HEK293 (cell line): Measurements from ENCODE around the gene ULBP2.

Source experiments
- CTCF ChIA-PET: fragments of 350-600 bp; formaldehyde crosslinking; extraction: SDS; loops from one replicate; lab custom pipeline; 2021; ENCODE audit warnings: antibody characterized with exemption; lab: Yijun Ruan, JAX
- POLR2A ChIA-PET: fragments of 300-600 bp; formaldehyde crosslinking; extraction: SDS; loops from one replicate; lab custom pipeline; 2020; ENCODE audit warnings: antibody characterized with exemption, inconsistent platforms; lab: Yijun Ruan, JAX
- H3K27ac ChIP-seq: fragments of 200-500 bp; sonication (Bioruptor generic); 2 replicates; pipeline ENCODE4 v1.5.1; 2014; ENCODE audit warnings: low read depth, low read length, control low read depth, inconsistent platforms; ENCODE audit errors: extremely low read depth
- H3K36me3 ChIP-seq, 2 experiments: fragments of 200-500 bp in 1 of 2; sonication (Bioruptor generic) in 1 of 2; 1 replicate in 1 of 2; 2 replicates in 1 of 2; pipeline ENCODE4 v1.5.1; 2014 to 2017; ENCODE audit warnings: inconsistent platforms in 2 of 2, low read length in 2 of 2; ENCODE audit not compliant: control insufficient read depth in 2 of 2, insufficient read depth in 1 of 2
- H3K4me1 ChIP-seq: fragments of 200-500 bp; sonication (Bioruptor generic); 2 replicates; pipeline ENCODE4 v1.5.1; 2014; ENCODE audit warnings: mild to moderate bottlenecking, low read length, inconsistent platforms; ENCODE audit not compliant: control insufficient read depth, insufficient read depth
- H3K4me3 ChIP-seq: 2 replicates; pipeline ENCODE4 v1.5.1; 2011; ENCODE audit warnings: low read depth, mild to moderate bottlenecking, control low read depth, low read length, moderate library complexity
- H3K9me3 ChIP-seq: fragments of 200-500 bp; sonication (Bioruptor generic); 2 replicates; pipeline ENCODE4 v1.5.1; 2014; ENCODE audit warnings: low read depth, low read length, inconsistent platforms; ENCODE audit not compliant: control insufficient read depth, insufficient read depth
- GLI4 ChIP-seq: fragments of 450-650 bp; formaldehyde crosslinking; IDR thresholded peaks from 2 replicates; pipeline ENCODE4 v1.5.1; 2016; ENCODE audit warnings: missing biosample characterization, missing genetic modification characterization
- OSR2 ChIP-seq: fragments of 450-650 bp; formaldehyde crosslinking; IDR thresholded peaks from 2 replicates; pipeline ENCODE4 v1.5.1; 2016; ENCODE audit warnings: missing biosample characterization, missing genetic modification characterization
- ZNF140 ChIP-seq: fragments of 450-650 bp; formaldehyde crosslinking; IDR thresholded peaks from 2 replicates; pipeline ENCODE4 v1.5.1; 2016; ENCODE audit warnings: missing biosample characterization, missing genetic modification characterization
- ZNF2 ChIP-seq: fragments of 450-650 bp; formaldehyde crosslinking; IDR thresholded peaks from 2 replicates; pipeline ENCODE4 v1.5.1; 2016; ENCODE audit warnings: missing biosample characterization, missing genetic modification characterization
- ZNF24 ChIP-seq: fragments of 450-650 bp; formaldehyde crosslinking; IDR thresholded peaks from 2 replicates; pipeline ENCODE4 v1.5.1; 2016; ENCODE audit warnings: missing biosample characterization, missing genetic modification characterization
- ZNF292 ChIP-seq: fragments of 450-650 bp; formaldehyde crosslinking; IDR thresholded peaks from 2 replicates; pipeline ENCODE4 v1.5.1; 2016; ENCODE audit warnings: low read depth, missing biosample characterization, missing genetic modification characterization, borderline replicate concordance
- ZNF623 ChIP-seq: fragments of 450-650 bp; formaldehyde crosslinking; IDR thresholded peaks from 2 replicates; pipeline ENCODE4 v1.5.1; 2016; ENCODE audit warnings: missing biosample characterization, missing genetic modification characterization
- ZNF768 ChIP-seq: fragments of 450-650 bp; formaldehyde crosslinking; IDR thresholded peaks from 2 replicates; pipeline ENCODE4 v1.5.1; 2018; ENCODE audit warnings: missing biosample characterization, mild to moderate bottlenecking, missing genetic modification characterization
- TF ChIP-seq, protein P1 (sequence below): fragments of 450-650 bp; formaldehyde crosslinking; IDR thresholded peaks from 2 replicates; pipeline ENCODE4 v1.5.1; 2017; ENCODE audit warnings: missing biosample characterization, missing genetic modification characterization
- TF ChIP-seq, protein P2 (sequence below): fragments of 450-650 bp; formaldehyde crosslinking; IDR thresholded peaks from 2 replicates; pipeline ENCODE4 v1.5.1; 2016; ENCODE audit warnings: missing biosample characterization, missing genetic modification characterization
- TF ChIP-seq, protein P3 (sequence below): IDR thresholded peaks from 2 replicates; pipeline ENCODE4 v1.6.1; 2011; ENCODE audit warnings: mild to moderate bottlenecking, low read depth, low read length, borderline replicate concordance
- TF ChIP-seq, protein P4 (sequence below): fragments of 450-650 bp; formaldehyde crosslinking; IDR thresholded peaks from 2 replicates; pipeline ENCODE4 v1.5.1; 2016; ENCODE audit warnings: missing biosample characterization, missing genetic modification characterization
- TF ChIP-seq, protein P5 (sequence below): fragments of 450-650 bp; formaldehyde crosslinking; IDR thresholded peaks from 2 replicates; pipeline ENCODE4 v1.5.1; 2016; ENCODE audit warnings: missing biosample characterization, missing genetic modification characterization
- TF ChIP-seq, protein P6 (sequence below): fragments of 450-650 bp; formaldehyde crosslinking; IDR thresholded peaks from 2 replicates; pipeline ENCODE4 v1.5.1; 2016; ENCODE audit warnings: missing biosample characterization, missing genetic modification characterization, low read depth

ULBP2 gene

DNA sequence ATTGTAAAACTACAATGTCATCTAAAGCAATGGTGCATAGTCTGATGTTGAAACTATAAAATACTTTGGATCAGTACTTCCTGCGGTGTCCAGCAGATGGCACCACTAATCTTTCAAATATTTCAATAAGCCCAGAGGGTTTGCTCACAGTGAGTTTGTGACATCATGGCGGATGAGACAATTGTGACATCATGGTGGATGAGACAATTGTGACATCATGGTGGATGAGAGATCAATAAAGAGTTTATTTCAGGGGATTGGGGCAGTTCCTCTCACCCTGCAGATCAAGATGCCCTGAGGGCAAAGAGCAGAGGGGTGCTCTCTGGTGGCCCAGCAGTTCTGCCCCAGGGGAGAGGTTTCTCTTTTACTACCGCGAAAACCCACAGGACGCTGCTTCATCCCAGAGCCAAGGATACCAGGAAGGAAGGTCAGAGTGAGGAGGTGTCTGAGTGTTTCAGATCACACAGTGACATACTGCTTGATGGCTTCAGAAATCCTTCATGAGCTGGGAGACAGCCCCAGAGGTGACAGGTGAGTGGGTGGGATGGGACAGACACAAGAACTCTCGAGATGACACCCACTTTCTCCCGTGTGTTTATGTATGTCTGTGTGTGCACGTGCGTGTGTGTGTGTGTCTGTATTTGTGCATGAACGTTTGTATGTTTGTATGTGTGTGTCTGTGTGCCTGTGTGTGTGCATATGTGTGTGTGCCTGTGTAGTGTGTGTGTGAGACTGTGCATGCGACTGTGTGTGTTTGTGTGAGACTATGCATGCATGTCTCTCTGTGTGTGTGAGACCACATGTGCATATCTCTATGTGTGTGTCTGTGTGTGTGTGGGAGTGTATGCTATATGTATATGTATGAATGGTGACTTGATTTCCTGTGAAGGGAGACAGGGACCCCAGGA lies 7.3 kb upstream of the ULBP2 start (continued):
- TF ChIP-seq, protein P1, sequence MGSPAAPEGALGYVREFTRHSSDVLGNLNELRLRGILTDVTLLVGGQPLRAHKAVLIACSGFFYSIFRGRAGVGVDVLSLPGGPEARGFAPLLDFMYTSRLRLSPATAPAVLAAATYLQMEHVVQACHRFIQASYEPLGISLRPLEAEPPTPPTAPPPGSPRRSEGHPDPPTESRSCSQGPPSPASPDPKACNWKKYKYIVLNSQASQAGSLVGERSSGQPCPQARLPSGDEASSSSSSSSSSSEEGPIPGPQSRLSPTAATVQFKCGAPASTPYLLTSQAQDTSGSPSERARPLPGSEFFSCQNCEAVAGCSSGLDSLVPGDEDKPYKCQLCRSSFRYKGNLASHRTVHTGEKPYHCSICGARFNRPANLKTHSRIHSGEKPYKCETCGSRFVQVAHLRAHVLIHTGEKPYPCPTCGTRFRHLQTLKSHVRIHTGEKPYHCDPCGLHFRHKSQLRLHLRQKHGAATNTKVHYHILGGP (tag by site-specific recombination) = no peak
- TF ChIP-seq, protein P2, sequence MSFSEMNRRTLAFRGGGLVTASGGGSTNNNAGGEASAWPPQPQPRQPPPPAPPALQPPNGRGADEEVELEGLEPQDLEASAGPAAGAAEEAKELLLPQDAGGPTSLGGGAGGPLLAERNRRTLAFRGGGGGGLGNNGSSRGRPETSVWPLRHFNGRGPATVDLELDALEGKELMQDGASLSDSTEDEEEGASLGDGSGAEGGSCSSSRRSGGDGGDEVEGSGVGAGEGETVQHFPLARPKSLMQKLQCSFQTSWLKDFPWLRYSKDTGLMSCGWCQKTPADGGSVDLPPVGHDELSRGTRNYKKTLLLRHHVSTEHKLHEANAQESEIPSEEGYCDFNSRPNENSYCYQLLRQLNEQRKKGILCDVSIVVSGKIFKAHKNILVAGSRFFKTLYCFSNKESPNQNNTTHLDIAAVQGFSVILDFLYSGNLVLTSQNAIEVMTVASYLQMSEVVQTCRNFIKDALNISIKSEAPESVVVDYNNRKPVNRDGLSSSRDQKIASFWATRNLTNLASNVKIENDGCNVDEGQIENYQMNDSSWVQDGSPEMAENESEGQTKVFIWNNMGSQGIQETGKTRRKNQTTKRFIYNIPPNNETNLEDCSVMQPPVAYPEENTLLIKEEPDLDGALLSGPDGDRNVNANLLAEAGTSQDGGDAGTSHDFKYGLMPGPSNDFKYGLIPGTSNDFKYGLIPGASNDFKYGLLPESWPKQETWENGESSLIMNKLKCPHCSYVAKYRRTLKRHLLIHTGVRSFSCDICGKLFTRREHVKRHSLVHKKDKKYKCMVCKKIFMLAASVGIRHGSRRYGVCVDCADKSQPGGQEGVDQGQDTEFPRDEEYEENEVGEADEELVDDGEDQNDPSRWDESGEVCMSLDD (tag by site-specific recombination) = peak; percentile 71
- TF ChIP-seq ZNF2 (tag by site-specific recombination) (peak; percentile 54), ZNF24 (peak; percentile 76; the same call in 1 of the 2 replicates), ZNF140 (no peak), ZNF623 (tag by site-specific recombination) (no peak), ZNF768 (tag by site-specific recombination) (no peak), GLI4 (tag by site-specific recombination) (peak; percentile 56; the same call in 1 of the 2 replicates)
- TF ChIP-seq, protein P3, sequence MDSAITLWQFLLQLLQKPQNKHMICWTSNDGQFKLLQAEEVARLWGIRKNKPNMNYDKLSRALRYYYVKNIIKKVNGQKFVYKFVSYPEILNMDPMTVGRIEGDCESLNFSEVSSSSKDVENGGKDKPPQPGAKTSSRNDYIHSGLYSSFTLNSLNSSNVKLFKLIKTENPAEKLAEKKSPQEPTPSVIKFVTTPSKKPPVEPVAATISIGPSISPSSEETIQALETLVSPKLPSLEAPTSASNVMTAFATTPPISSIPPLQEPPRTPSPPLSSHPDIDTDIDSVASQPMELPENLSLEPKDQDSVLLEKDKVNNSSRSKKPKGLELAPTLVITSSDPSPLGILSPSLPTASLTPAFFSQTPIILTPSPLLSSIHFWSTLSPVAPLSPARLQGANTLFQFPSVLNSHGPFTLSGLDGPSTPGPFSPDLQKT = no peak

DNA sequence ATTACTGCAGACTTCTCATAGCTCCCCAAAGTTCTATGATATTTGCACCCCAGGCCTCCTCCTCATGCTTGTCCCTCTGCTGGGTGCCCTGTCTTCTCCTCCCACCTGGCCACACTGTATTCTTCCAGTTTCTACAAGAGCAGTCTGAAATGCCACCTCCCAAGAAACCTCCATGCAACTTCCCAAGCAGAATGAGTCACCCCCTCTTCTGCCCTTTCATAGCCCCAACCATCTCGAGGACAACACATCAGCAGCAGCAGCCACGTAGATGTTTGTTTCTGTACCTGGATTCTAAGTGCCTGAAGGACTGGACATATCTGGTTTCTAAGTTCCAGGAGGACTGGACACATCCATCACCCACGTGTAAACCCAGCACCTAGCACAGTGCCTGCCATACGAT lies 6.6 kb upstream of the ULBP2 start:
- Histone ChIP-seq H3K4me3 (no peak overlapping the region), H3K27ac (no peak overlapping the region), H3K36me3 (no peaks in the 10 kb centered on the region), H3K4me1 (no peaks in the 10 kb centered on the region), H3K9me3 (no peaks in the 10 kb centered on the region)
- ChIA-PET CTCF (interaction anchor here (0.5 to 2.5 kb wide), 9 partner anchors 55 to 880 kb away, joined by 3 to 35 read pairs (median 4); no protein-coding TSS in a partner anchor), POLR2A (interaction anchor here (1.2 kb wide), 1 partner anchor 81 kb away, joined by 3 read pairs; no protein-coding TSS in a partner anchor)
- no peak for TF ChIP-seq ZNF292 (tag by site-specific recombination)
- TF ChIP-seq, protein P4, sequence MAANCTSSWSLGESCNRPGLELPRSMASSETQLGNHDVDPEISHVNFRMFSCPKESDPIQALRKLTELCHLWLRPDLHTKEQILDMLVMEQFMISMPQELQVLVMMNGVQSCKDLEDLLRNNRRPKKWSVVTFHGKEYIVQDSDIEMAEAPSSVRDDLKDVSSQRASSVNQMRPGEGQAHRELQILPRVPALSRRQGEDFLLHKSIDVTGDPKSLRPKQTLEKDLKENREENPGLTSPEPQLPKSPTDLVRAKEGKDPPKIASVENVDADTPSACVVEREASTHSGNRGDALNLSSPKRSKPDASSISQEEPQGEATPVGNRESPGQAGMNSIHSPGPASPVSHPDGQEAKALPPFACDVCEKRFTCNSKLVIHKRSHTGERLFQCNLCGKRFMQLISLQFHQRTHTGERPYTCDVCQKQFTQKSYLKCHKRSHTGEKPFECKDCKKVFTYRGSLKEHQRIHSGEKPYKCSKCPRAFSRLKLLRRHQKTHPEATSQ = no peak
- TF ChIP-seq, protein P5, sequence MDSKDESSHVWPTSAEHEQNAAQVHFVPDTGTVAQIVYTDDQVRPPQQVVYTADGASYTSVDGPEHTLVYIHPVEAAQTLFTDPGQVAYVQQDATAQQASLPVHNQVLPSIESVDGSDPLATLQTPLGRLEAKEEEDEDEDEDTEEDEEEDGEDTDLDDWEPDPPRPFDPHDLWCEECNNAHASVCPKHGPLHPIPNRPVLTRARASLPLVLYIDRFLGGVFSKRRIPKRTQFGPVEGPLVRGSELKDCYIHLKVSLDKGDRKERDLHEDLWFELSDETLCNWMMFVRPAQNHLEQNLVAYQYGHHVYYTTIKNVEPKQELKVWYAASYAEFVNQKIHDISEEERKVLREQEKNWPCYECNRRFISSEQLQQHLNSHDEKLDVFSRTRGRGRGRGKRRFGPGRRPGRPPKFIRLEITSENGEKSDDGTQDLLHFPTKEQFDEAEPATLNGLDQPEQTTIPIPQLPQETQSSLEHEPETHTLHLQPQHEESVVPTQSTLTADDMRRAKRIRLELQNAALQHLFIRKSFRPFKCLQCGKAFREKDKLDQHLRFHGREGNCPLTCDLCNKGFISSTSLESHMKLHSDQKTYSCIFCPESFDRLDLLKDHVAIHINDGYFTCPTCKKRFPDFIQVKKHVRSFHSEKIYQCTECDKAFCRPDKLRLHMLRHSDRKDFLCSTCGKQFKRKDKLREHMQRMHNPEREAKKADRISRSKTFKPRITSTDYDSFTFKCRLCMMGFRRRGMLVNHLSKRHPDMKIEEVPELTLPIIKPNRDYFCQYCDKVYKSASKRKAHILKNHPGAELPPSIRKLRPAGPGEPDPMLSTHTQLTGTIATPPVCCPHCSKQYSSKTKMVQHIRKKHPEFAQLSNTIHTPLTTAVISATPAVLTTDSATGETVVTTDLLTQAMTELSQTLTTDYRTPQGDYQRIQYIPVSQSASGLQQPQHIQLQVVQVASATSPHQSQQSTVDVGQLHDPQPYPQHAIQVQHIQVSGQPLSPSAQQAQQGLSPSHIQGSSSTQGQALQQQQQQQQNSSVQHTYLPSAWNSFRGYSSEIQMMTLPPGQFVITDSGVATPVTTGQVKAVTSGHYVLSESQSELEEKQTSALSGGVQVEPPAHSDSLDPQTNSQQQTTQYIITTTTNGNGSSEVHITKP (tag by site-specific recombination) = peak; percentile 28; the same call in 1 of the 2 replicates
- no peak for TF ChIP-seq OSR2 (tag by site-specific recombination)
- TF ChIP-seq, protein P6, sequence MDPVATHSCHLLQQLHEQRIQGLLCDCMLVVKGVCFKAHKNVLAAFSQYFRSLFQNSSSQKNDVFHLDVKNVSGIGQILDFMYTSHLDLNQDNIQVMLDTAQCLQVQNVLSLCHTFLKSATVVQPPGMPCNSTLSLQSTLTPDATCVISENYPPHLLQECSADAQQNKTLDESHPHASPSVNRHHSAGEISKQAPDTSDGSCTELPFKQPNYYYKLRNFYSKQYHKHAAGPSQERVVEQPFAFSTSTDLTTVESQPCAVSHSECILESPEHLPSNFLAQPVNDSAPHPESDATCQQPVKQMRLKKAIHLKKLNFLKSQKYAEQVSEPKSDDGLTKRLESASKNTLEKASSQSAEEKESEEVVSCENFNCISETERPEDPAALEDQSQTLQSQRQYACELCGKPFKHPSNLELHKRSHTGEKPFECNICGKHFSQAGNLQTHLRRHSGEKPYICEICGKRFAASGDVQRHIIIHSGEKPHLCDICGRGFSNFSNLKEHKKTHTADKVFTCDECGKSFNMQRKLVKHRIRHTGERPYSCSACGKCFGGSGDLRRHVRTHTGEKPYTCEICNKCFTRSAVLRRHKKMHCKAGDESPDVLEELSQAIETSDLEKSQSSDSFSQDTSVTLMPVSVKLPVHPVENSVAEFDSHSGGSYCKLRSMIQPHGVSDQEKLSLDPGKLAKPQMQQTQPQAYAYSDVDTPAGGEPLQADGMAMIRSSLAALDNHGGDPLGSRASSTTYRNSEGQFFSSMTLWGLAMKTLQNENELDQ (tag by site-specific recombination) = no peak
